Prostate gland (tissue), 2 donors: Measurements from ENCODE around the gene ASS1. TPM values are rescaled to one million over a fixed set of nuclear protein-coding genes. Genes with fewer than 3 reads are reported as not detected.

Source experiments
- DNase-seq: peaks from one replicate; pipeline ENCODE4 v3.0.0-alpha.2; 2019; ENCODE audit warnings: low spot score
- H3K27ac ChIP-seq, 2 donors: fragments of 200-600 bp; sonication (generic); 2 replicates each; pipeline ENCODE4 v1.5.1; 2017 to 2019
- H3K27me3 ChIP-seq: fragments of 200-600 bp; sonication (generic); replicated peaks from 2 replicates; pipeline ENCODE4 v1.5.1; 2019; ENCODE audit not compliant: insufficient read depth
- H3K36me3 ChIP-seq, 2 donors: fragments of 200-600 bp; sonication (generic); 1 replicate in 1 of 2; 2 replicates in 1 of 2; pipeline versions ENCODE4 v1.5.1 to v1.8.1; 2017 to 2019
- H3K4me1 ChIP-seq: fragments of 200-600 bp; sonication (generic); replicated peaks from 2 replicates; pipeline ENCODE4 v1.5.1; 2019
- H3K4me3 ChIP-seq, 2 donors: fragments of 200-600 bp; sonication (generic); 2 replicates each; pipeline ENCODE4 v1.5.1; 2017 to 2019
- H3K9me3 ChIP-seq: fragments of 200-600 bp; sonication (generic); 2 replicates; pipeline ENCODE4 v1.5.1; 2017
- POLR2A ChIP-seq: fragments of 450-650 bp; IDR thresholded peaks from one replicate; pipeline ENCODE4 v1.6.1; 2016; ENCODE audit warnings: antibody characterized with exemption, mild to moderate bottlenecking
- POLR2AphosphoS5 ChIP-seq: sonication (generic); formaldehyde crosslinking; IDR thresholded peaks from one replicate; pipeline ENCODE4 v1.6.1; 2017; ENCODE audit warnings: antibody characterized with exemption
- WGBS: methylation state at CpG from one replicate; pipeline ENCODE4 v1.1.5; 2018; 5-methylcytosine and 5-hydroxymethylcytosine counted together
- intact Hi-C: fragments of 100-400 bp; cut with DNase I; formaldehyde crosslinking; loops from one replicate; pipeline ENCODE4 v1.14.2; 2022
- total RNA-seq, 2 donors: library from RNA; depleted of rRNA; stranded (reverse); fragments of >200 nt; gene quantifications; one replicate each; pipeline ENCODE4 v1.1.0, GENCODE V29; 2016
- TF ChIP-seq, protein P1 (sequence below), 4 experiments: fragments of 200-600 bp in 2 of 4; fragments of 450-650 bp in 2 of 4; sonication (generic) in 2 of 4; IDR thresholded peaks; 1 replicate in 3 of 4; 2 replicates in 1 of 4; pipeline ENCODE4 v1.5.1; 2016 to 2019; ENCODE audit warnings: antibody characterized with exemption in 4 of 4, mild to moderate bottlenecking in 2 of 4, moderate library complexity in 2 of 4

Gene ASS1
- total RNA-seq, 2 donors from 2014 or later, result 59.4 to 228 TPM

DNA sequence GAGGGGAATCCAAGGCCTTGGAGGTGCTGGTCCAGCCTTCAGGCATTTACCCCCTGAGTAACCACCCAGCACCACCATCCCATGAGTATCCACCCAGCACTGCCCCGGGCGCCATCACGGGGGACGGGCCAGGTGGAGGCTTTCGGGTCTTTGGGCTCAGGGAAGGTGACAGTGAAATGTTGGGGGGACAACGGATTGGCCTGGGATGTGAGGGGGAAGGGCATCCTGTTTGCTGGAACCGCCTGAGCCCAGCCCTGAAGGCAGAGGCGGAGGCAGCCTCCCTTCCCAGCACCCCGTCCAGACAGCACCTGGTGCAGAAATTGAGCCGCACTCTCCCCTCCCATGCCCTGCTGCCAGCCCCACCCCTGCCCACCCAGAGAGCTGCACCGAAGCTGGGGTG, 17.0 kb downstream of the ASS1 start:
- Histone ChIP-seq H3K9me3 (no peaks in the 10 kb centered on the region), H3K4me1 (no peaks in the 10 kb centered on the region), H3K27me3 (no peaks in the 10 kb centered on the region), H3K36me3 (no peaks in the 10 kb centered on the region), H3K27ac (no peak overlapping the region), H3K4me3 (no peak overlapping the region)
- no peak for DNase-seq
- 79% methylated on average over 10 of the region's 11 CpGs for WGBS
- TF ChIP-seq POLR2AphosphoS5 (no peak), POLR2A (no peak)
- TF ChIP-seq, protein P1, sequence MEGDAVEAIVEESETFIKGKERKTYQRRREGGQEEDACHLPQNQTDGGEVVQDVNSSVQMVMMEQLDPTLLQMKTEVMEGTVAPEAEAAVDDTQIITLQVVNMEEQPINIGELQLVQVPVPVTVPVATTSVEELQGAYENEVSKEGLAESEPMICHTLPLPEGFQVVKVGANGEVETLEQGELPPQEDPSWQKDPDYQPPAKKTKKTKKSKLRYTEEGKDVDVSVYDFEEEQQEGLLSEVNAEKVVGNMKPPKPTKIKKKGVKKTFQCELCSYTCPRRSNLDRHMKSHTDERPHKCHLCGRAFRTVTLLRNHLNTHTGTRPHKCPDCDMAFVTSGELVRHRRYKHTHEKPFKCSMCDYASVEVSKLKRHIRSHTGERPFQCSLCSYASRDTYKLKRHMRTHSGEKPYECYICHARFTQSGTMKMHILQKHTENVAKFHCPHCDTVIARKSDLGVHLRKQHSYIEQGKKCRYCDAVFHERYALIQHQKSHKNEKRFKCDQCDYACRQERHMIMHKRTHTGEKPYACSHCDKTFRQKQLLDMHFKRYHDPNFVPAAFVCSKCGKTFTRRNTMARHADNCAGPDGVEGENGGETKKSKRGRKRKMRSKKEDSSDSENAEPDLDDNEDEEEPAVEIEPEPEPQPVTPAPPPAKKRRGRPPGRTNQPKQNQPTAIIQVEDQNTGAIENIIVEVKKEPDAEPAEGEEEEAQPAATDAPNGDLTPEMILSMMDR (IDR thresholded peaks at IDR 0.05), result no peak
- intact Hi-C loops, result loop anchor here (1.0 kb wide), 1 partner anchor 221 kb away; no protein-coding TSS in a partner anchor

DNA sequence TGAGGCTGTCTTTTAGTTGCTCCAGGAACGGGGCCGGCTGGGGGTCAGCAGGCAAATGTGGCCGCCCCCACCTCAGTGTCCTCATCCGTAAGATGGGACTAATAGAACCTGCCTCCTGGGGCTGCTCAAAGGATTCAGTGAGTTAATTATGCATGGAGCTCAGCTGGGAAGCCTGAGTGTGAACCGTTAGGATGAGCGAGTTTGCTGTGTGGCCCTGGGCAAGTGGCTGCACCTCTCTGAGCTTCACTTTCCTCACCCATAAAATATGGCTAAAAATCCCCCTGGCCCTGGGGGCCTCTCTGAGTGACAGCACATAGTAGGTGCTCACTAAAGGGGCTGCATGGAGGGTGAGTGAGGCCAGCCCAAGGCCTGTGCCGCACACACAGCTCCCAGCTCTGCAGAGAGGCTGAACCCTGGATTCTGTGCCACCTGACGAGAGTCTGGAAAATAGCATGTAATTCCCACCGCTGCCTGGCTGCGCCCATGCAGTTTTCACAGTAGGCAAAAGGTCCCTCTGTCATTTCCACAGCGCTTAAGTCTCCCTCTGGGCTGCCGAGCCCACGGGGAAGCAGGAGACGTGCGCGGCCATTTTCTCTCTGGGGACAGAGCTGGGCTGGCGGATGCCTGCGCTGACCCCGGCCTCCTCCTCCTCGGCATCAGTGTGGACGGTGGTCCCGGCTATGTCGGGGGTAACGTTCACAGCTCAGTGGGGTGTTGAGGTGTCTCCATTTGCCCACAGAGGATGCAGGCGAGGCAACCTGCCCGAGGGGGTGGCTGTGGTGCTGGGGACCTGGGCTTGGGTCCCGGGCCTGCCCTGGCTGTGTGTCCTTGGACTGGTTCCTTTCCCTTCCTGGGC, 18.2 kb downstream of the ASS1 start:
- intact Hi-C loops, result no loop called here
- no peaks in the 10 kb centered on the region for H3K4me1 ChIP-seq
- H3K27ac ChIP-seq, result no peak overlapping the region
- 83% methylated on average over 26 of the region's 27 CpGs for WGBS
- H3K36me3 ChIP-seq, result no peaks in the 10 kb centered on the region
- H3K4me3 ChIP-seq, result no peak overlapping the region
- DNase-seq, result no peak
- no peaks in the 10 kb centered on the region for H3K9me3 ChIP-seq
- TF ChIP-seq POLR2AphosphoS5, result no peak
- TF ChIP-seq, protein P1 (IDR thresholded peaks at IDR 0.05), result no peak
- no peaks in the 10 kb centered on the region for H3K27me3 ChIP-seq

DNA sequence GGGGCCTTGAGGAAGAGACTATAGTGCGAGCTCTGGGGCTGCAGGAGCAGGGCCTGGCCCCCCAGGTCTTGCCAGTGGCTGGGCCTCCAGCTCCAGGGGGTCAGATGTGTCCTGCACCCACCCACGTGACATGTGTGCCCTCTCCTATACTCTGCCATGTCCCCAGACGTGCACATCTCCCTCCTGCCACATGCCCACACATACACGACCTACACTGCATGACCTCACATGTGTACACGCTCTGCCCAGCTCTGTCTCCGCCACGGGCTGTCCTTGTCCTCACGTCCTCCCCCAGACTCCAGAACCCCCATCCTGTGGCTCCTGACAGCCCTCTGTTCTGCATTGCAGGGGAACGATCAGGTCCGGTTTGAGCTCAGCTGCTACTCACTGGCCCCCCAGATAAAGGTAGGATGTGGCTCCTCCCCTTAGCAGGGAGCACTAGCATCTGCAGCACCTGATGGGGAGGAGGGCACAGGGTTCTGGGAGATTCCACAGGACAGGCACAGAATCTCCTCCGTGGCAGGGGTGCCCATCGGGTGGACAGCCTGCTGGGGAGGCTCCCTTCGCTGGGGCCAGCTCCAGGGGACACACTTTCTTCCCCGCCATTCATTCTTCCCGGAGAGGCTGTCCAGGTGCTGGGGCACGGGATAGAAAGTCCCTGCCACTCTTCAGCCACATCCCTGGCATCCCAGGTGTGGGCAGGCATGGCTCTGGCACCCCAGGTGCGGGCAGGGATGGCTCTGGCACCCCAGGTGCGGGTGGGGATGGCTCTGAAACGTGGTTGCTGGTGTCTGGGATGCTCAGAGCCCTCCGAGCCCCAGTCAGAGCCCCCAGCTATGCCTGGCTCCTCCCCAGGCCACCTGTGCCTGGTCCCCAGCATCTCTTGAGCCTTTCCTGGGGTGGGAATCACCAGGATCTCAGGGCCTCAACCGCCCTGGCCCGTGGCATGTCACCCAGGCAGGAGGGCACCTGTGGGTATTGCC, 19.3 kb downstream of the ASS1 start:
- Histone ChIP-seq H3K27ac (no peak overlapping the region), H3K27me3 (no peaks in the 10 kb centered on the region), H3K36me3 (no peaks in the 10 kb centered on the region), H3K4me3 (no peak overlapping the region), H3K9me3 (no peaks in the 10 kb centered on the region), H3K4me1 (no peaks in the 10 kb centered on the region)
- 88% methylated on average over 22 of the region's 22 CpGs for WGBS
- intact Hi-C loops, result no loop called here
- DNase-seq, result no peak
- no peak for TF ChIP-seq POLR2A
- TF ChIP-seq, protein P1 (IDR thresholded peaks at IDR 0.05), result no peak
- TF ChIP-seq POLR2AphosphoS5, result no peak

DNA sequence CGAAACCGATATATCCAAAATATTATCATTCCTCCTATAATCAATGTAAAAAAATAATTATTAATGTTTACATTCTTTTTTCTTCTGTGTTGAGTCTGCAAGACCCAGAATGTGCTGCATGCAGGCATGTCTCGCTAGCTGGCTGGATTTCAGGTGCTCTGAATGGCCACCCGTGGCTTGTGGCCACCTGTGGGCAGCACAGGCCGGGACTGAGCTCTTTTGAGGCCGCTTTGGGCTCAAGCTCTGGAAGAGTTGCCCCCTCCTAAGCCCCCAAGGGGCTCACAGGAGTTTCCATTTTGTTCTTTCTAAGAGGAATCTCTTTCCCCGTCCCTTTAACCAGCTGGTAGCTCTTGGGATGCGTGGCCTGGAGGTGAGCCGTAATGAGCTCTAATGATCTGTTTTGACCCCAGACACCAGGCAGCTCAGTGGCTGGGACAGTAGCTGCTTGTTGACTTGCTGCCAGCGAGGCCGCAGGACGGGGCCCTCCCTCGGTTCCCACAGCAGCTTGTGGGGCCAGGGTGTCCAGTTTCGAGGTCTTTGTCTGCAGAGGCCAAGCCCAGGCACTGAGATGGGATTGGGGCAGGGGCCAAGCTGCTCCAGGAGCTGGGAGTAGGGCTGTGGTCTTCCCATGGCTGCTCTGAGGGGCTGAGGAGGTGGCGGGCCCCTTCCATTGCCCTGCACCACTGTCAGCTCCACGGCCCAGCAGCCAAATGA, 20.8 kb downstream of the ASS1 start:
- 90% methylated on average over 15 of the region's 16 CpGs for WGBS
- no peaks in the 10 kb centered on the region for H3K4me1 ChIP-seq
- H3K27ac ChIP-seq, result no peak overlapping the region
- peaks cover 0 to 5% of the 10 kb centered on the region in 2 donors for H3K36me3 ChIP-seq
- intact Hi-C loops, result no loop called here
- TF ChIP-seq, protein P1 (IDR thresholded peaks at IDR 0.05), result no peak
- TF ChIP-seq POLR2A (no peak), POLR2AphosphoS5 (no peak)
- no peaks in the 10 kb centered on the region for H3K27me3 ChIP-seq
- H3K4me3 ChIP-seq, result no peak overlapping the region
- DNase-seq, result no peak
- H3K9me3 ChIP-seq, result no peaks in the 10 kb centered on the region
